H1 (cell line): ENCODE results near the gene RFPL2. TPM values are rescaled to one million over a fixed set of nuclear protein-coding genes. Genes with fewer than 3 reads are reported as not detected.

Experiments used
- CHD1 ChIP-seq: IDR thresholded peaks from 2 replicates; pipeline ENCODE4 v1.6.1; 2012; ENCODE audit warnings: low read depth, low read length, improper control_type of control experiment
- PHF8 ChIP-seq: fragments of 200-600 bp; sonication (generic); conservative IDR thresholded peaks from 2 replicates; pipeline ENCODE4 v1.7.1; 2012; ENCODE audit warnings: low read depth, mild to moderate bottlenecking, inconsistent platforms, low read length, moderate library complexity
- POLR2A ChIP-seq, 2 experiments: IDR thresholded peaks; 1 replicate in 1 of 2; 2 replicates in 1 of 2; pipeline ENCODE4 v1.6.1; 2011; ENCODE audit warnings: low read depth in 2 of 2, low read length in 2 of 2, mild to moderate bottlenecking in 2 of 2; ENCODE audit errors: control extremely low read depth in 1 of 2
- RAD21 ChIP-seq, 2 experiments: IDR thresholded peaks in 1 of 2; conservative IDR thresholded peaks in 1 of 2; 2 replicates each; pipeline ENCODE4 v1.6.1; 2011; ENCODE audit warnings: low read depth in 2 of 2, low read length in 2 of 2, improper control_type of control experiment in 1 of 2, inconsistent platforms in 1 of 2, mild to moderate bottlenecking in 1 of 2, moderate library complexity in 1 of 2
- RBBP5 ChIP-seq: IDR thresholded peaks from 2 replicates; pipeline ENCODE4 v1.7.1; 2012; ENCODE audit warnings: low read depth, mild to moderate bottlenecking, inconsistent platforms, low read length, moderate library complexity, borderline replicate concordance
- TCF12 ChIP-seq: IDR thresholded peaks from 2 replicates; pipeline ENCODE4 v1.6.1; 2011; ENCODE audit warnings: low read depth, mild to moderate bottlenecking, low read length
- polyA plus RNA-seq, 7 experiments: library from polyadenylated mRNA; depleted of rRNA in 3 of 7; stranded (reverse) in 5 of 7; unstranded in 2 of 7; fragments of >200 nt in 5 of 7; fragments of 200-250 nt in 2 of 7; gene quantifications; 1 replicate in 5 of 7; 2 replicates in 1 of 7; 4 replicates in 1 of 7; pipeline versions ENCODE4 v1.2.1 to v1.2.3, GENCODE V29; 2011 to 2013; ENCODE audit warnings: missing spikeins in 2 of 7, mixed read lengths in 2 of 7
- total RNA-seq: library from RNA; stranded (reverse); fragmentation: NEBNext Ultra II Directional; extraction: Animal tissue kit (Norgen Biotek cat#: 25700); gene quantifications from 2 replicates; pipeline ENCODE4 v1.2.1, GENCODE V29; 2021

Gene RFPL2
- total and polyA plus RNA-seq, 2 of the 8 experiments (the other 6 are each of a cell fraction or from before 2014, with no cell fraction given): 0.15 to 0.19 TPM

GRCh38 chr22:32202539-32203180, 2.2 kb downstream of the RFPL2 start (continued):
- no peak for TF ChIP-seq PHF8
- no peak for TF ChIP-seq TCF12
- TF ChIP-seq CHD1: no peak
- TF ChIP-seq POLR2A (IDR thresholded peaks at IDR 0.05; ENCODE audit: control extremely low read depth in 1 of 2, low read depth in 2 of 2, low read length in 2 of 2): no peak
- peak; percentile 58 to 68 for TF ChIP-seq RAD21 (IDR thresholded peaks at IDR 0.05 in 1 of 2, conservative IDR thresholded peaks at IDR 0.05 in 1 of 2; ENCODE audit: low read depth in 2 of 2, low read length in 2 of 2)
- no peak for TF ChIP-seq RBBP5
- TF ChIP-seq, all 59 proteins: peak for 4
